Endothelial cell of umbilical vein (primary cell): ENCODE measurements around the gene TPCN2.

Experiments
- CTCF ChIP-seq, 2 donors: IDR thresholded peaks; 1 replicate in 1 of 2; 2 replicates in 1 of 2; pipeline ENCODE4 v1.5.1; 2011; ENCODE audit warnings: low read length in 2 of 2, mild to moderate bottlenecking in 2 of 2, moderate library complexity in 2 of 2, control low read depth in 1 of 2, inconsistent platforms in 1 of 2, low read depth in 1 of 2; ENCODE audit not compliant: insufficient read depth in 1 of 2; ENCODE audit errors: extremely low read depth in 1 of 2
- POLR2A ChIP-seq: IDR thresholded peaks from 2 replicates; pipeline ENCODE4 v1.6.1; 2012; ENCODE audit warnings: low read depth, mild to moderate bottlenecking, control low read depth, low read length

DNA sequence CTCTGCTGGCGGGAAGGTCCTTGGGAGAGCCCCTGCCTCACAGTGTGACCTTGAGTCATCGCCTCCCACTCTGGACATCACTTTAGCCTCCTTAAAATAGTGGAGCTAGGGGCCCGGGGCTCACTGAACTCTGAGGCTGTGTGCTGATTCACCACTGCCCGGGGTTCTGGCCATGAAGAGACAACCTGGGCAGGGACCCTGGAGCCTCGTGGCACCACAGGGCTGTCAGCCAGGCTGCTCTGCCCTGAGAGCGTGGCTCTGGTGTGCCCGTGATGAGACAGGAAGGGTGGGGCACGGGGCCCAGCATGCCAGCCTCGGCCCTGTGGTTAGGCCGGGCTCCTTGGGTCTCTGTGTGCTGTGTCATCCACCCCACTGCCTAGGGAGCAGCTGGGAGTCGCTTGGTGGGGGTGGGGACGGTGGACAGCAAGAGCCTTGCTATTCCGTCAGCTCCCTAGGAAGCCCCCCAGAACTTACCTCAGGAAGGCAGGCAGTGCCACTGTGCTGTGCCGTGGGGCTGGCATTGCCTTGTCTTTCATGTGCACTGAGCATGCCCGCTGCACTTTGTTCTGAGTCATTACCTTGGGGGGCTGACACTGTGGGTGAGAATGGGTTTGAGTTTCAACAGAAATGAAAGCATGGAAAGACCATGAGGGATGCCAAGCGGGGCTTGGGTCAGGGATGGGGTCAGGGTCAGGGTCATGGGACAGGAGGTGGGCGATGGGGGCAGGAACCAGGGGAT lies 31.7 kb downstream of the TPCN2 start:
- TF ChIP-seq CTCF (IDR thresholded peaks at IDR 0.05; ENCODE audit: extremely low read depth in 1 of 2, insufficient read depth in 1 of 2, low read depth in 1 of 2, low read length in 2 of 2) (no peak), POLR2A (no peak)
